Kidney (tissue), 14 donors: ENCODE results near the gene CHN2. TPM values are rescaled to one million over a fixed set of nuclear protein-coding genes. Genes with fewer than 3 reads are reported as not detected.

Experiments used
- DNase-seq, 5 donors: peaks; one replicate each; pipeline ENCODE4 v3.0.0-alpha.2; 2013 to 2020
- FAIRE-seq: peaks from 2 replicates; lab custom pipeline; 2012; peaks lifted over from hg19 to GRCh38; lab: Jason Lieb, UNC
- H3K27ac ChIP-seq, 2 donors: one replicate each; pipeline ENCODE4 v1.7.0; 2013; ENCODE audit warnings: low read depth in 2 of 2, low read length in 2 of 2, inconsistent platforms in 1 of 2
- H3K27me3 ChIP-seq: one replicate; pipeline ENCODE4 v1.7.1; 2013; ENCODE audit warnings: low read length, inconsistent platforms; ENCODE audit not compliant: control insufficient read depth, insufficient read depth
- H3K36me3 ChIP-seq, 3 donors: one replicate each; pipeline versions ENCODE4 v1.7.0 to v1.7.1; 2013; ENCODE audit warnings: low read length in 3 of 3, control low read depth in 1 of 3, inconsistent platforms in 1 of 3; ENCODE audit not compliant: insufficient read depth in 3 of 3, control insufficient read depth in 2 of 3
- H3K4me1 ChIP-seq, 3 donors: one replicate each; pipeline versions ENCODE4 v1.7.0 to v1.7.1; 2013; ENCODE audit warnings: low read length in 3 of 3, inconsistent platforms in 1 of 3, low read depth in 1 of 3; ENCODE audit not compliant: control insufficient read depth in 2 of 3, insufficient read depth in 2 of 3
- H3K4me3 ChIP-seq, 3 donors: one replicate each; pipeline versions ENCODE4 v1.7.0 to v1.8.1; 2013; ENCODE audit warnings: low read length in 3 of 3, control low read depth in 1 of 3, inconsistent platforms in 1 of 3
- H3K9ac ChIP-seq, 3 donors: one replicate each; pipeline versions ENCODE4 v1.7.0 to v1.7.1; 2013; ENCODE audit warnings: low read length in 3 of 3, control low read depth in 1 of 3, inconsistent platforms in 1 of 3
- H3K9me3 ChIP-seq, 3 donors: one replicate each; pipeline versions ENCODE4 v1.7.0 to v1.7.1; 2013; ENCODE audit warnings: low read length in 3 of 3, control low read depth in 1 of 3, inconsistent platforms in 1 of 3; ENCODE audit not compliant: control insufficient read depth in 2 of 3, insufficient read depth in 1 of 3
- intact Hi-C: fragments of 100-400 bp; cut with DNase I; formaldehyde crosslinking; loops from one replicate; pipeline ENCODE4 v1.11.1; 2022
- polyA plus RNA-seq: library from polyadenylated mRNA; stranded (reverse); fragments of 350-450 nt; fragmentation: Illumina TruSeq; extraction: RNeasy Lipid Tissue Mini Kit (QIAGEN cat#74804); gene quantifications from one replicate; pipeline ENCODE4 v1.2.3, GENCODE V29; 2014; ENCODE audit warnings: low read depth, low replicate concordance; ENCODE audit not compliant: insufficient read depth
- total RNA-seq: library from RNA; stranded (reverse); fragmentation: NEBNext Ultra II Directional; extraction: Animal tissue kit (Norgen Biotek cat#: 25700); gene quantifications from one replicate; pipeline ENCODE4 v1.2.1, GENCODE V29; 2021
- TF ChIP-seq, protein P1 (sequence below): IDR thresholded peaks from 3 replicates; pipeline ENCODE4 v1.5.1; 2012; ENCODE audit warnings: mild to moderate bottlenecking, moderate library complexity, borderline replicate concordance; ENCODE audit not compliant: insufficient read depth; ENCODE audit errors: extremely low read depth
- donor health status: control.
- donor health status: control.
- donor health status: control.
- donor health status: control.
- donor health status: control.
- donor health status: DM: yes; HTN: yes; CAD: no.
- donor health status: Normal renal cell carcinoma (clear cell type).

The CHN2 gene
- total and polyA plus RNA-seq, 2 donors from 2014 or later, result 7.4 to 22.5 TPM

DNA sequence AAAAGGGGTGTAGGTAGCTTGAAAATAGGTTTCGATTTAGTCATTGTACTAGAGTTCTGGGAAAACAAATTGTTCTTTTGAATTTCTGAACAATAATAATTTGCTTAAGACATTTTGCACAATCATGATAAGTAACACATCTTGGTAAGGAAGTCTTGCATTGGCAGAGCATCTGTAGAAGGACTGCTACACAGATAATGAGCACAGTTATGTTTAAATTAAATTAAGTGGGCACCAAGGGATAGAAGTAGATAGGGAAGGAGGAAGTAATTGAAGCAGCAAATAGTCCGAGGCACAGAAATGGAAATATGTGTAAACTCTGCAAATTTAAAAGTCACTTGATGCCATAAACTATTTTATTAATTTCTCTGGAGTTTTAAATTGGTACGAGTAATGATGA is 122.4 kb downstream of the CHN2 start:
- DNase-seq (no peak), FAIRE-seq (no peak)
- Histone ChIP-seq H3K36me3 (no peaks in the 10 kb centered on the region), H3K27me3 (no peaks in the 10 kb centered on the region), H3K9me3 (no peaks in the 10 kb centered on the region), H3K4me1 (peaks cover 0 to 3% (median 0%) of the 10 kb centered on the region in 3 donors), H3K27ac (no peak overlapping the region), H3K4me3 (no peak overlapping the region), H3K9ac (no peak overlapping the region)
- TF ChIP-seq, protein P1, sequence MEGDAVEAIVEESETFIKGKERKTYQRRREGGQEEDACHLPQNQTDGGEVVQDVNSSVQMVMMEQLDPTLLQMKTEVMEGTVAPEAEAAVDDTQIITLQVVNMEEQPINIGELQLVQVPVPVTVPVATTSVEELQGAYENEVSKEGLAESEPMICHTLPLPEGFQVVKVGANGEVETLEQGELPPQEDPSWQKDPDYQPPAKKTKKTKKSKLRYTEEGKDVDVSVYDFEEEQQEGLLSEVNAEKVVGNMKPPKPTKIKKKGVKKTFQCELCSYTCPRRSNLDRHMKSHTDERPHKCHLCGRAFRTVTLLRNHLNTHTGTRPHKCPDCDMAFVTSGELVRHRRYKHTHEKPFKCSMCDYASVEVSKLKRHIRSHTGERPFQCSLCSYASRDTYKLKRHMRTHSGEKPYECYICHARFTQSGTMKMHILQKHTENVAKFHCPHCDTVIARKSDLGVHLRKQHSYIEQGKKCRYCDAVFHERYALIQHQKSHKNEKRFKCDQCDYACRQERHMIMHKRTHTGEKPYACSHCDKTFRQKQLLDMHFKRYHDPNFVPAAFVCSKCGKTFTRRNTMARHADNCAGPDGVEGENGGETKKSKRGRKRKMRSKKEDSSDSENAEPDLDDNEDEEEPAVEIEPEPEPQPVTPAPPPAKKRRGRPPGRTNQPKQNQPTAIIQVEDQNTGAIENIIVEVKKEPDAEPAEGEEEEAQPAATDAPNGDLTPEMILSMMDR, result no peak
- intact Hi-C loops, result no loop called here

GRCh38 chr7:29318853-29319718 is 124.5 kb downstream of the CHN2 start:
- FAIRE-seq (no peak), DNase-seq (no peak)
- TF ChIP-seq, protein P1, result no peak
- no peaks in the 10 kb centered on the region for H3K36me3 ChIP-seq
- H3K4me1 ChIP-seq, result peaks cover 0 to 3% (median 0%) of the 10 kb centered on the region in 3 donors
- H3K9me3 ChIP-seq, result no peaks in the 10 kb centered on the region
- intact Hi-C loops, result no loop called here
- H3K27me3 ChIP-seq, result no peaks in the 10 kb centered on the region
- no peak overlapping the region for H3K9ac ChIP-seq
- no peak overlapping the region for H3K27ac ChIP-seq
- H3K4me3 ChIP-seq, result no peak overlapping the region

DNA sequence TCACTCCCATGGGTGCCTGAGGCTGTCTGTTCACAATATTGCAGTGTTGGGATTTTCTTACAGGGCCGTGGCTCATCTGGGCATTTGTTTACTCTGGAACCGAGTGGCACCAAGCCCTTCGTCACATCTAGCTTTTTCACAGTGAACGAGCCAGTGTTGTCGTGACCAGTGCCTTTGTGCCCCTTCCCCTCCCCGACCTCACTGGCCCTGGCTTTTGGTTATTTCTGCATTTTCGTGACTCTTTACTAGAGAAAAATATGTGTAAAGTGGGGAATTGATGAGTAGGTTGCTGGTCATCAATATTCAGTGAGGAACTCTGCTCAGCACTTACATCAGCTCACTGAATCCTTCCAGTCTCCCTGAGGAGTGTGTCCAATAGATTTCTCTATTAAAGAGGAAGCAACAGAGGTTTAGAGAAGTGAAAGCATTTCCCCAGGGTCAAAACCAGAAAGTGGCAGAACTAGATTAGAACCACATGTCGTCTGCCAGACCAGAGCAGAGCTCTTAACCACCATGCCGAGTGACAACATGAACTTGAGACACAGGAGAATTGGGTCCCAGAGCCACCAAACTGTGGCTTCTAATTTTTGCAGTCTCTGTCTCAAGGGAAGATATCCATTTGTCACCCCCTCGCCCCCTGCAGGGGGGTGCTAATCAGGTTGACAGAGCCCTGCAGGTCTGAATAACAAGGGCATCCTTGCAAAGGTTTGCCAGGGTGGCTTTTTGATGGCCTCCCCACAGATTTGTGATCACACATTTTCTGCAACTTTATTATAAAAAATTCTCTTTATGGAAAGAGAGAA is 125.3 kb downstream of the CHN2 start:
- no peak overlapping the region for H3K4me3 ChIP-seq
- no peaks in the 10 kb centered on the region for H3K9me3 ChIP-seq
- intact Hi-C loops, result no loop called here
- H3K27me3 ChIP-seq, result no peaks in the 10 kb centered on the region
- no peaks in the 10 kb centered on the region for H3K36me3 ChIP-seq
- DNase-seq, result peak in 1 of 5 donors; percentile 37
- H3K9ac ChIP-seq, result no peak overlapping the region
- TF ChIP-seq, protein P1, result no peak
- H3K4me1 ChIP-seq, result peaks cover 0 to 3% (median 0%) of the 10 kb centered on the region in 3 donors
- H3K27ac ChIP-seq, result no peak overlapping the region
- FAIRE-seq, result no peak
